Chondrocyte (in vitro differentiated cells): ENCODE measurements around the gene RCOR2. TPM values are rescaled to one million over a fixed set of nuclear protein-coding genes. Genes with fewer than 3 reads are reported as not detected.

Source experiments
- DNase-seq: peaks from one replicate; pipeline ENCODE4 v3.0.0; 2021; ENCODE audit warnings: mixed read lengths, low spot score
- H3K27ac Mint-ChIP-seq: one replicate; pipeline ENCODE4 v1.8.0; 2021; ENCODE audit warnings: mild to moderate bottlenecking, moderate library complexity, mixed read lengths; ENCODE audit not compliant: unreplicated experiment
- H3K27me3 Mint-ChIP-seq: 2 replicates; pipeline ENCODE4 v1.8.0; 2021; ENCODE audit warnings: low read depth, mixed read lengths
- H3K36me3 Mint-ChIP-seq: 2 replicates; pipeline ENCODE4 v1.8.0; 2021; ENCODE audit warnings: low read depth, mixed read lengths
- H3K4me1 Mint-ChIP-seq: 2 replicates; pipeline ENCODE4 v1.8.0; 2021; ENCODE audit warnings: low read depth, mild to moderate bottlenecking, mixed read lengths
- H3K4me3 Mint-ChIP-seq: one replicate; pipeline ENCODE4 v1.8.0; 2021; ENCODE audit warnings: mild to moderate bottlenecking, moderate library complexity, mixed read lengths; ENCODE audit not compliant: unreplicated experiment
- H3K9me3 Mint-ChIP-seq: 2 replicates; pipeline ENCODE4 v1.8.0; 2021; ENCODE audit warnings: low read depth, mixed read lengths
- total RNA-seq: library from RNA; stranded (reverse); gene quantifications from 3 replicates; pipeline ENCODE4 v1.2.1, GENCODE V29; 2021
- TF ChIP-seq, protein P1 (sequence below): fragments of 200-600 bp; sonication (generic); IDR thresholded peaks from 2 replicates; pipeline ENCODE4 v1.5.0; 2021; ENCODE audit warnings: antibody characterized with exemption, mild to moderate bottlenecking, moderate library complexity

RCOR2 gene
- total RNA-seq, 1 donor from 2014 or later, result 2.7 TPM

DNA sequence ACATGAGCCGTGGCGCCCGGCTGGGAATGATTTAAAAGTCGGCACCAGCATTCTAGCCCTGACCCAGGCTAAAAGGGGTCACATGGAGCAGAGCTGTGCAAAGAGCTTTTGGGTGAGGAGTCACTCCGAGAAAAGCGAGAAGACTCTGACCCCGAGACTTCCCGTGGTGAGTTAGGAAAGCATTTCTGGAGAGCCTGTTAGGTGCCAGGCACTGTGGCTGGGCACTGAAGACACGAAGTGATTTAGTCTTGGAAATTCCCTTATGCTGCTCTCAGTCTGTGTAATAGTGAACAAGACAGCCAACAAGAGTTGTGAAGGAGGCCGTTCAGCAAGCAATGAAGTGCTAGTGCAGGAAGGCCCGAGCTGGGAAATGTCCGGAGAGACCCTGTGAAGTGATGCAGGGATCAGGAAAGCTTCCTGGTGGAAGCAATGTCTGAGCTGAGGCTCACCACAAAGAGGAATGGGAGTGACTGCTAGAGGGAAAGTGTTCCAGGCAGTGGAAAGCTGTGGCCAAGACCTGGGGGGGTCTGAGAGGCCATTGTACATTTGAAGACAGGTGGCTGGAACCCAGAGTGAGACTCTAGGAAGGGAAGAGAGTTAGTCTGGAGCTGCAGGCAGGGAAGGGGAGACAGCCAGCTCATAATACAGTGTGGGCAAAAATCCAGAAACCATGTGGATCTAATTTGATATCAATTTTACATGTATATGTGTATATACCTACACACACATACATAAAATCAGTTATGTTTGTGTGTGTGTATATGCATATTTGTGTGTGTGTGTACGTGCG, 46.4 kb downstream of the RCOR2 start:
- peak overlapping the region; percentile 75 for H3K27ac Mint-ChIP-seq
- H3K4me1 Mint-ChIP-seq, result peaks cover 60% of the 10 kb centered on the region
- H3K36me3 Mint-ChIP-seq, result peaks cover 1% of the 10 kb centered on the region
- DNase-seq, result no peak
- no peaks in the 10 kb centered on the region for H3K27me3 Mint-ChIP-seq
- no peak overlapping the region for H3K4me3 Mint-ChIP-seq
- TF ChIP-seq, protein P1, sequence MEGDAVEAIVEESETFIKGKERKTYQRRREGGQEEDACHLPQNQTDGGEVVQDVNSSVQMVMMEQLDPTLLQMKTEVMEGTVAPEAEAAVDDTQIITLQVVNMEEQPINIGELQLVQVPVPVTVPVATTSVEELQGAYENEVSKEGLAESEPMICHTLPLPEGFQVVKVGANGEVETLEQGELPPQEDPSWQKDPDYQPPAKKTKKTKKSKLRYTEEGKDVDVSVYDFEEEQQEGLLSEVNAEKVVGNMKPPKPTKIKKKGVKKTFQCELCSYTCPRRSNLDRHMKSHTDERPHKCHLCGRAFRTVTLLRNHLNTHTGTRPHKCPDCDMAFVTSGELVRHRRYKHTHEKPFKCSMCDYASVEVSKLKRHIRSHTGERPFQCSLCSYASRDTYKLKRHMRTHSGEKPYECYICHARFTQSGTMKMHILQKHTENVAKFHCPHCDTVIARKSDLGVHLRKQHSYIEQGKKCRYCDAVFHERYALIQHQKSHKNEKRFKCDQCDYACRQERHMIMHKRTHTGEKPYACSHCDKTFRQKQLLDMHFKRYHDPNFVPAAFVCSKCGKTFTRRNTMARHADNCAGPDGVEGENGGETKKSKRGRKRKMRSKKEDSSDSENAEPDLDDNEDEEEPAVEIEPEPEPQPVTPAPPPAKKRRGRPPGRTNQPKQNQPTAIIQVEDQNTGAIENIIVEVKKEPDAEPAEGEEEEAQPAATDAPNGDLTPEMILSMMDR, result no peak
- no peaks in the 10 kb centered on the region for H3K9me3 Mint-ChIP-seq

DNA sequence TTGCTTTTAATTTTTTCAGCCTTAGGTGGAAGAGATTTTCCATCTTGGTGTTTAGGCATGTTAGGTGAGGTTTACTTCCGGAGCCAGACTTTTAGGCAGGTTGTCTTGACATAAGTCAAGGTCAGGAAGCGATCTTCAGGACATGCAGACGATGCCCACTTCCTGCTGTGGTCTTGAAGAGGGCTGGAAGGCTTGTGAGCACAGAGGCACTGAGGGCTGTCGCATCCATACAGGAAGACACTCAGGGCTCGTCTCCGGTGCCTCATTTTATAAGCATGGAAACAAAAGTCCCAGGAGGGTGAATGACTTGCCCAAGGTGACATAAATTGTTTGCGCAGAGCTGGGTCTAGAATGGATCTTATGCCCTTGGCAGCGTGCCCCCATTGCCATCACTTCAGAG, 47.3 kb downstream of the RCOR2 start:
- TF ChIP-seq, protein P1, result no peak
- Mint-ChIP-seq H3K4me1 (peaks cover 63% of the 10 kb centered on the region), H3K27me3 (no peaks in the 10 kb centered on the region), H3K9me3 (no peaks in the 10 kb centered on the region), H3K27ac (no peak overlapping the region), H3K4me3 (no peak overlapping the region), H3K36me3 (peaks cover 1% of the 10 kb centered on the region)
- no peak for DNase-seq

DNA sequence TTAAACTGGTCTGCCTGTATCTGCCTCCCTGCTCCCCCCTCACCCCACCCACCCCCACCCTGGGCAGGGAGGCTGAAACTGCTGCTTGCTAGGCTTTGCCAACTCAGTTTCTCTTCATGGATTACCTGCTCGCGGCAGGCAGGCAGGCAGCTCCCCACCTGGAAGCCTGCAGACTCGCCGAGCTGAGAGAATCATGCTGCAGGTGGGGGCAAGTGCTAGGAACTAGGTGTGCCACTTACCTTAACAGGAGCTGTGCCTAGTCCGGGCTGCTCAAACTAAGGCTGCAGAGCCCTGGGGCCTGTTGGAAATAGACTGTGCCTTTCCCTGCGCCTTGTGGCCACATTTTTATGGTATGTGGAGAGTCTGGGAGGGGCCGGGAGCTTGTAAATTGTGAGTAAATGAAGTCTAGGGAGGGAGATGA, 47.8 kb downstream of the RCOR2 start:
- no peaks in the 10 kb centered on the region for H3K27me3 Mint-ChIP-seq
- H3K4me1 Mint-ChIP-seq, result peaks cover 58% of the 10 kb centered on the region
- no peak overlapping the region for H3K4me3 Mint-ChIP-seq
- TF ChIP-seq, protein P1, result no peak
- H3K9me3 Mint-ChIP-seq, result no peaks in the 10 kb centered on the region
- no peak overlapping the region for H3K27ac Mint-ChIP-seq
- DNase-seq, result no peak
- H3K36me3 Mint-ChIP-seq, result peaks cover 1% of the 10 kb centered on the region

DNA sequence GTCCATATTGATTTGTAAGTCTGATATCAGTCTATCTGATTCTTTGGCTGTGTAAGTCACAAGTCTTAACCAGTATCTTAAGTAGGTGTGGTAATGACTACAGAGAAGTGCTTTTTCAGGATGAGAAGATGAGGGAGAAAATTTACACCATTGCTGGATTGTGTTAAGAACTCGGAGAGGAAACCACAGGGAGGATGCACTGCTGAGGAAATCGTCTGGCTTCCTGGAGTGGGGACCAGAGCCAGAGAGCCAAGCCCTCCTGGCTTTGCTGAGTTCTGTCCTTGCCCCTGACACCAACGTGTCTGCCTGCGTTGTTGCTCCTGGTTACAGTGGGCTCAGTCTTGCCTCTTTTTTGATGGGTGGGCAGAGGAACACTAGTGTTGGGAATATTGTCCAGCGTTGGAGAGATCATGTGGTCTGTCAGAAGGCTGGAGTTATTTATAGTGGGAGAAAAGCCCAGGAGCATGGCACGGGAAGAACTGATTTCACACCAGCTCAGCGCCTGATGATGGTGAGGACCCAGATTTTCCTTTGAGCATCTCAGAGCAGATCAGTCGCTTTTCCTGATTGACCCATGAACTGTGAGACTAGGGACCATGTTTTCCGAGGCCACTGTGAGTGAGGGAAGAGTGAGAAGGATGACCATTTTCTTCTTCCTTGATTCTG, 48.4 kb downstream of the RCOR2 start:
- Mint-ChIP-seq H3K27ac (peak overlapping the region; percentile 51), H3K4me3 (no peak overlapping the region), H3K4me1 (peaks cover 53% of the 10 kb centered on the region), H3K36me3 (peaks cover 1% of the 10 kb centered on the region), H3K9me3 (no peaks in the 10 kb centered on the region), H3K27me3 (no peaks in the 10 kb centered on the region)
- TF ChIP-seq, protein P1, result no peak
- DNase-seq, result no peak

DNA sequence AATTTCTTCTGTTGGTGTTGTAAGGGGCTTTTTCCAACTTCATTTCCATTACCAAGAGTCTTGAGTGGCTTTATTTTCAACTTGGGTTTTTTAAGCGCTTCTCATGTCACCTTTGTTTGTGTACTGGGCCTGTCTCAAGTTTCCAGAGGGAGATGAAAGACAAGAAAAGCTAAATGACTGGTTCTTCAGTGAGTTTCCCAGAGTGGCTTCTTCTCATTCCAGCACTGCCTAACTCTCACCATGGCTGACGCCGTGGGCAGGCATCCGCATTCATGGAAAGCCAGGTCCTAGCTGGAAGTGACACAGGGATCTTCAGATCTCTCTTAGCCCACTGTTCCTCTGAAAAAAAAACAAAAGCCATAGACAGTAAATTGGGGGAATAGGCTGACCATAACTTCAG, 49.5 kb downstream of the RCOR2 start:
- DNase-seq, result no peak
- peaks cover 1% of the 10 kb centered on the region for H3K36me3 Mint-ChIP-seq
- no peaks in the 10 kb centered on the region for H3K9me3 Mint-ChIP-seq
- TF ChIP-seq, protein P1, result no peak
- no peaks in the 10 kb centered on the region for H3K27me3 Mint-ChIP-seq
- no peak overlapping the region for H3K27ac Mint-ChIP-seq
- no peak overlapping the region for H3K4me3 Mint-ChIP-seq
- H3K4me1 Mint-ChIP-seq, result peaks cover 50% of the 10 kb centered on the region
